ENCODE data around the gene POLD2.

DNA sequence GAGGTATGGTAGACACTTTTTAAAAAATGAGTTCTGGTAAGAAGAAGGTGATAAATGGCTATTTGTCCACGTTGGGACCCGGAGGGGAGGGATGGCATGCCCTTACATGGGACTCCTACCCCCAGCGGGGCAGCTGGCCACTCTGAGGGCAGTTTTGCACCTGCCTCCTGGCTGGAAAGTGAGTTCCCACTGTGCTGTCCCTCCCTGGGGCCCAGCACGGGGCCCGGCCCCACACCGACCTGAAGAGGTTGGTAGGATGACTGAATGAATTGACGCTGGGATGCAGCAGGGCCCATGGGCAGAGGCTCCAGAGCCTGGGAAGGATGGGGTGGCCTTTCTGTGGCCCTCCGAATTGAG is 19.8 kb downstream of the POLD2 start:
- TF ChIP-seq EZH2 (IDR thresholded peaks at IDR 0.05; ENCODE audit: insufficient read depth, poor library complexity, severe bottlenecking): no peak
- TF ChIP-seq EZH2phosphoT487 (IDR thresholded peaks at IDR 0.05; ENCODE audit: insufficient read depth, low read depth): no peak

All from GM23248 (cell line).